AG09309 (cell line): ENCODE results near the gene CASKIN1.

Source experiments
- DNase-seq: peaks from one replicate; pipeline ENCODE4 v3.0.0-alpha.2; 2010; ENCODE audit warnings: low read depth
- H3K4me3 ChIP-seq: 2 replicates; pipeline ENCODE4 v1.5.1; 2011; ENCODE audit warnings: mild to moderate bottlenecking, low read depth, low read length, moderate library complexity; ENCODE audit not compliant: control insufficient read depth
- TF ChIP-seq, protein P1 (sequence below): IDR thresholded peaks from 2 replicates; pipeline ENCODE4 v1.5.1; 2011; ENCODE audit warnings: mild to moderate bottlenecking, low read depth, low read length, inconsistent platforms; ENCODE audit not compliant: insufficient read depth, control insufficient read depth; ENCODE audit errors: missing control alignments

Gene CASKIN1

DNA sequence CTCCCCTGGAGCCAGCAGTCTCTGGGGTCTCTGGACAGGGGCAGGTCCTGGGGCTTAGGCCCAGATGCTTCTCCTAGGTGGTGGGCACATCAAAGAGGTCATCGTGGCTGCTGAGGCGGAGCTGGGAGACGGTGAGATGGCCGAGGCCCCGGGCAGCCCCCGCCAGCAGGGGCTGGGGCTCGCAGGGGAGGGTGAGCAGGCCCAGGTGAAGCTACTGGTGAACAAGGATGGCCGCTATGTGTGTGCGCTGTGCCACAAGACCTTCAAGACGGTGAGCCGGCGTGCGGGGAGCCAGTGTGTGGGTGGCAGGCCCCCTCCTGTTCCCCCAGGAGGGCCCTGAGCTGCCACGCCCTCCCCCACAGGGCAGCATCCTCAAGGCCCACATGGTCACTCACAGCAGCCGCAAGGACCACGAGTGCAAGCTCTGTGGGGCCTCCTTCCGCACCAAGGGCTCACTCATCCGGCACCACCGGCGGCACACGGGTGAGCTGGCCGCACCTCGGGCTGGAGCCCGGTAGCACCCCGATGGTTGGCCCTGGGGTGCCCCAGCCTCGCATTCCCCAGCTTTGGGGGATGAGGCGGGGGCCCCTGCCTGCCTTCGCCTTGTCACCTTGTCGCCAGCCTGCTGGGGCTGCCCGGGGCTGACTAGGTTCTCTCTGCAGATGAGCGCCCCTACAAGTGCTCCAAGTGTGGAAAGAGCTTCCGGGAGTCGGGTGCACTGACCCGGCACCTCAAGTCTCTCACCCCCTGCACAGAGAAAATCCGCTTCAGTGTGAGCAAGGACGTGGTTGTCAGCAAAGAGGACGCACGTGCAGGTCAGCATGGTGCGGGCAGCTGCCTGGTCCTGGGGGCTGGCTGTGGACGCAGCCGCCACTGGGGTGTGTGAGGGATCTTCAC is 35.9 kb upstream of the CASKIN1 start:
- TF ChIP-seq, protein P1, sequence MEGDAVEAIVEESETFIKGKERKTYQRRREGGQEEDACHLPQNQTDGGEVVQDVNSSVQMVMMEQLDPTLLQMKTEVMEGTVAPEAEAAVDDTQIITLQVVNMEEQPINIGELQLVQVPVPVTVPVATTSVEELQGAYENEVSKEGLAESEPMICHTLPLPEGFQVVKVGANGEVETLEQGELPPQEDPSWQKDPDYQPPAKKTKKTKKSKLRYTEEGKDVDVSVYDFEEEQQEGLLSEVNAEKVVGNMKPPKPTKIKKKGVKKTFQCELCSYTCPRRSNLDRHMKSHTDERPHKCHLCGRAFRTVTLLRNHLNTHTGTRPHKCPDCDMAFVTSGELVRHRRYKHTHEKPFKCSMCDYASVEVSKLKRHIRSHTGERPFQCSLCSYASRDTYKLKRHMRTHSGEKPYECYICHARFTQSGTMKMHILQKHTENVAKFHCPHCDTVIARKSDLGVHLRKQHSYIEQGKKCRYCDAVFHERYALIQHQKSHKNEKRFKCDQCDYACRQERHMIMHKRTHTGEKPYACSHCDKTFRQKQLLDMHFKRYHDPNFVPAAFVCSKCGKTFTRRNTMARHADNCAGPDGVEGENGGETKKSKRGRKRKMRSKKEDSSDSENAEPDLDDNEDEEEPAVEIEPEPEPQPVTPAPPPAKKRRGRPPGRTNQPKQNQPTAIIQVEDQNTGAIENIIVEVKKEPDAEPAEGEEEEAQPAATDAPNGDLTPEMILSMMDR = no peak
- no peak overlapping the region for H3K4me3 ChIP-seq
- no peak for DNase-seq

GRCh38 chr16:2231016-2231931 is 34.9 kb upstream of the CASKIN1 start:
- TF ChIP-seq, protein P1 = no peak
- H3K4me3 ChIP-seq = no peak overlapping the region
- DNase-seq = no peak

- no peak overlapping the region for H3K4me3 ChIP-seq
- TF ChIP-seq, protein P1 = no peak
- DNase-seq = no peak
These were observed 34.0 kb upstream of the CASKIN1 start for GRCh38 chr16:2230376-2230775.

GRCh38 chr16:2229632-2230250 is 33.3 kb upstream of the CASKIN1 start:
- TF ChIP-seq, protein P1 = no peak
- no peak overlapping the region for H3K4me3 ChIP-seq
- DNase-seq = no peak

DNA sequence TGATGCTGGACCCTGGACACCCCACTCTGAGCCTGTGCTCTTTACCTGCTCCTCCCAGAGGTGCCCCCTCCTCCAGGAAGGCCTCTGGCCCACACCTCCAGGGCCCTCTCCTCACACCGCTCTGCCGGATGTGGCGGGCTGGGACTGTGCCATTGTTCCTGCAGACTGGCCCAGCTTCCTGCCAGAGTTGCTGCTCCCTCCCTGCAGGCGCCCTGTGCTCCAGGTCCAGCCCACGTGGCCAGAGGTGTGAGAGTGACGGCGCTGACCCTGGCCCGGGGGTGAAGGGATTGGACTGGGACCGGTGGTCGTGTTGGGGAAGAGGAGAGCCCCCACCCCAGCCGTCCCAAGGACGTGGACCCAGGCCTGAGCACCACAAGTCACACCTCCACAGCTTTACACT is 32.7 kb upstream of the CASKIN1 start:
- TF ChIP-seq, protein P1 = no peak
- H3K4me3 ChIP-seq = no peak overlapping the region
- no peak for DNase-seq

DNA sequence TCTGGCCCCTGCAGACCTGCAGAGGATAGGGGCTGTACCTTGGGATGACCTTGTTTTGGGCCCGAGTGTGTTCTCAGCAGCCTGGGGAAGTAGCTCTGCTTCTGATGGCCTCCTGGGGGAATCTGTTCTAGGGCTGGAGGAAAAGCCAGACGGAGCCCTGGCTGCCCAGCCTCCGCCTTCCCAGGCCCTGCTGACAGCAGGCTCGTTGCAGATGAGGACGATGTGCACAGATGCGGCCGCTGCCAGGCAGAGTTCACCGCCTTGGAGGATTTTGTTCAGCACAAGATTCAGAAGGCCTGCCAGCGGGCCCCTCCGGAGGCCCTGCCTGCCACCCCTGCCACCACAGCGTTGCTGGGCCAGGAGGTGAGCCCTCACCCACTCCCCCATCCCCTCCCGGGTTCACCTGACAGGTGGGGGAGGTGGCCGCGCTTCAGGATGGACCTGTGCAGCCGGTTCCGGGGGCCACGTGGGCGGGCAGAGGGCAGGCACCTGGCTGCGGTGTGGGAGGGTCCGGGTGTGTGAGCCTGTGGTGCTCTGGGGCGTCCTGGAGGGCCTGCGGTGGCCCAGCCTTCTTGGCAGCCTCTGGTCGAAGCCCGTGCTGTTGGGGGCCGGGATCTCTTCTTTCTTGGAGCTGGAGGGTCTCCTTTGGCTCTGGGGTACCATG is 31.9 kb upstream of the CASKIN1 start:
- TF ChIP-seq, protein P1 = no peak
- no peak for DNase-seq
- no peak overlapping the region for H3K4me3 ChIP-seq
